CD4-positive, alpha-beta T cell treated with Interleukin-15 for 4 hours (primary cell): ENCODE measurements around the gene TRAF6.
"Not testable (repeated sequence)": the region's sequence is repeated elsewhere in the genome, so short reads cannot be mapped to it uniquely, and the experiment has no call there.

Experiments used
- DNase-seq: peaks from one replicate; pipeline ENCODE4 v3.0.0-alpha.2; 2020; ENCODE audit warnings: low spot score

Gene TRAF6, protein sequence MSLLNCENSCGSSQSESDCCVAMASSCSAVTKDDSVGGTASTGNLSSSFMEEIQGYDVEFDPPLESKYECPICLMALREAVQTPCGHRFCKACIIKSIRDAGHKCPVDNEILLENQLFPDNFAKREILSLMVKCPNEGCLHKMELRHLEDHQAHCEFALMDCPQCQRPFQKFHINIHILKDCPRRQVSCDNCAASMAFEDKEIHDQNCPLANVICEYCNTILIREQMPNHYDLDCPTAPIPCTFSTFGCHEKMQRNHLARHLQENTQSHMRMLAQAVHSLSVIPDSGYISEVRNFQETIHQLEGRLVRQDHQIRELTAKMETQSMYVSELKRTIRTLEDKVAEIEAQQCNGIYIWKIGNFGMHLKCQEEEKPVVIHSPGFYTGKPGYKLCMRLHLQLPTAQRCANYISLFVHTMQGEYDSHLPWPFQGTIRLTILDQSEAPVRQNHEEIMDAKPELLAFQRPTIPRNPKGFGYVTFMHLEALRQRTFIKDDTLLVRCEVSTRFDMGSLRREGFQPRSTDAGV

DNA sequence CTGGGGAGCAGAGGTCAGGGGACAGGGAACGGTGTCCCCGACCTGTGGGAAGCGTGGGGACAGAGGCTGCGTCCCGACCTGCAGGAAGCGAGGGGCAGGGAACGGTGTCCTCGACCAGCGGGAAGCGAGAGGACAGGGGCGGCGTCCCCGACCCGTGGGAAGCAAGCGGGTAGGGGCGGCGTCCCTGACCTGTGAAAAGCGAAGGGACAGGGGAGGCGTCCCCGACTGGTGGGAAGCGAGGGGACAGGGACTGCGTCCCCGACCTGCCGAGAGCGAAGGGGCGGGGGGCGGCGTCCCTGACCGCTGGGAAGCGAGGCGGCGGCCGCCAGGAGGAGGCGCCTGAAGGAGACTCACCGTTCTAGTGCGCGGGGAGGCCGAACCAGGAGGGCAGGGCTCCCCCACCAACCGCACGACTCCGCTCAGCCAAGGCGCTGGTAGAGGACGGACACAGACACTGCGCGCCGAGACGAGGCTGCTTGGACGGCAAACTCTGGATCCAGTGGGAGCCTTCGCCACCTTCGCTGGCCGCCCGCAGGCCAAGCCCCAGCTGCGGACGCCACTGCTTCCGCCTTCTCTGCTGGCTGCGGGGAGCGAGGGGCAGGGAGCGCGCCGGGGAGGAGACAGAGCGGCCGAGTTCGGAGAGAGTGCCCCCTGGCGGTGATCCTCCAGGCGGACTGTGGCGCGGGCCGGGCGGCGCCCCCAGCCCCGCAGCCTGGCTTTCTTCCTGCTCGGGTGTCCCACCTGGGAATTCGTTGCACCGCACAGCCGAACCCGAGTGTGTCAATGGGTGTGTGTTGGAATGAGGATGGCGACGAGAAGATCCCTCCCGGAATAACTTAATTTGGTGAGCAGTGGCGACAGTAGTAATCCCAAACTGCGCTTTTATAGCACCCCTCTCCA, at the start of gene TRAF6:
TSS of gene TRAF6 (minus strand) at position 579 of the 900 bp plus-strand sequence. CDS start 8,757 bp downstream, outside the sequence.
- DNase-seq: peak; percentile 86

DNA sequence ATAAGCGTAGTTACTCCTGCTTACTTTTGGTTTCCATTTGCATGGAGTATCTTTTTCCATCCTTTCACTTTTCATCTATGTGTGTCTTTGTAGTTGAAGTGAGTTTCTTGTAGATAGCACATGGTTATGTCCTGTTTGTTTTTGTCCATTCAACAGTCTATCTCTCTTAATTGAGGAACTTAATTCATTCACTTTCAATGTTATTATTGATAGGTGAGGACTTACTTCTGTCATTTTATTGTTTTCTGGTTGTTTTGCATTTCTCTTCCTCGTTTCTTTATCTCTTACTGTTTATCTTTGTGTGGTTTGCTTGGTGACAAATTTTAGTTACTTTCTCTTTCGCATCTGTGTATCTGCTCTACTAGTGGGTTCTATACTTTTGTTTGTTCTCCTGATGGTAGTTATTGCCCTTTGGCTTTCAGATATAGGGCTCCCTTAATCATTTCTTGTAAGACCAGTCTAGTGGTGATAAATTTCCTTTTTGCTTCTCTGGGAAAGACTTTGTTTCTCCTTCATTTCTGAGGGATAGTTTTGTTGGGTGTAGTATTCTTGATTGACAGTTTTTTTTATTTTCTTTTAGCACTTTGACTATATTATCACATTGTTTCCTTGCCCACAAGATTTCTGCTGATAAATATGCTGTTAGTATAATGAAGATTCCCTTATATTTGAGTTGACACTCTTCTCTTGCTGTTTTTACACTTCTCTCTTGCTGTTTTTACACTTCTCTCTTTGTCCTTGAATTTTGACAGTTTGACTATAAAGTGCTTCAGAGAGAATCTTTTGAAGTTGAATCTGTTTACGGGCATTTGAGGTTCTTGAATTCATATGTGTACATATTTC, 48.7 kb upstream of the TRAF6 start:
- peak; percentile 23 for DNase-seq

DNA sequence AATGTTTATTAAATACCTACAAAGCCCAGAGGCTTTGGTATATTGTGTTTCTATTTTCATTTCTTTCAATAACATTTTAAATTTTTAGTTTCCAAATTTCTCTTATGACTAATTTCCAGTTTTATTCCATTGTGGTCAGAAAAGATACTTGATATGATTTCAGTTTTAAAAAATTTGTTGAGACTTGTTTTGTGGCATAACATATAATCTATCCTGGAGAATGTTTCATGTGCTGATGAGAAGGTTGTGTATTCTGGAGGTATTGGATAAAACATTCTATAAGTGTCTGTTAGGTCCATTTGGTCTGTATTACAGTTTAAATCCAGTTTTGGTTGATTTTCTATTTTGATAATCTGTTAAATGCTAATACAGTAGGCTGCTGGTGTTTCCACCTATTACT, 47.9 kb upstream of the TRAF6 start:
- no peak for DNase-seq

DNA sequence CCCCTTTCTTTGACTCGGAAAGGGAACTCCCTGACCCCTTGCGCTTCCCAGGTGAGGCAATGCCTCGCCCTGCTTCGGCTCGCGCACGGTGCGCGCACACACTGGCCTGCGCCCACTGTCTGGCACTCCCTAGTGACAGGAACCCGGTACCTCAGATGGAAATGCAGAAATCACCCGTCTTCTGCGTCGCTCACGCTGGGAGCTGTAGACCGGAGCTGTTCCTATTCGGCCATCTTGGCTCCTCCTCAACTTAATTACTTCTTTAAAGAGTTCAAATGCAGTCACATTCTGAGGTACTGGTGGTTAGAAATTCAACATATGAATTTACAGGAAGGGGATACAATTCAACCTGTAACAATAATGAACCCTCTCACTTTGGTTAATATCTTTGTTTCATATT, 47.3 kb upstream of the TRAF6 start:
- not testable (repeated sequence) for DNase-seq

DNA sequence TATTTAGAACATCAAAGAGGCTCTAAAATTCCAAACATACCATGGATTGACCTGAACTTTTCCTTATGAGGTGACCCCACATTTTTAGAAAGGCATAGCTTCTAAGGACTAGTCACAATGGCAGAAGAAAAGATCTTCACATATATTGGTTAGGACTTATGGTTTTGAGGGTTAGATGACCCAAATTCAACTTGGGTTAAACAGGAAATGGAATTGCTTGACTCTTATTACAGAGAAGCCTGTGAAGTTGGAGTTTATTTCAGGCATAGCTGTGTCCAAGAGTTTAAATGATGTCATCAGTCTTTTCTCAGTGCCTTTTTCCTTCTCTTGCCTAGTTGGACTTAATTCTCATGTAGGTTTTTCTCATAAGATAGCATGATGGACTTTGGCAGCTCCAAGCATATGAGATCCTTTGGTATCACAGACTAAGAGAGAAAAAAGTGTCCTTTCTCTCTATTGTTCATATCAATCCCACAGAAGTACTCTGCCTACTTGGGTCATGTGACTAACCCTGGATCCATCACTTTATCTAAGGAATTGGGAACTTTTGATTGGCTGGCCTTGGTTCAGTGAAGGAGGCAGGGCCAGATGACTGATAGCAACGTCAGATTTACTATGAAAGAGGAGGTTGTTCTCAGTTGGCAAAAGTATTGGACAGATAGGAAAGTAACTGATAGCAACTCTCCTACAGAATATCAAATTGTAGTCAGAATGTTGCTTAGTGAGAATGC, 40.5 kb upstream of the TRAF6 start:
- DNase-seq: no peak

DNA sequence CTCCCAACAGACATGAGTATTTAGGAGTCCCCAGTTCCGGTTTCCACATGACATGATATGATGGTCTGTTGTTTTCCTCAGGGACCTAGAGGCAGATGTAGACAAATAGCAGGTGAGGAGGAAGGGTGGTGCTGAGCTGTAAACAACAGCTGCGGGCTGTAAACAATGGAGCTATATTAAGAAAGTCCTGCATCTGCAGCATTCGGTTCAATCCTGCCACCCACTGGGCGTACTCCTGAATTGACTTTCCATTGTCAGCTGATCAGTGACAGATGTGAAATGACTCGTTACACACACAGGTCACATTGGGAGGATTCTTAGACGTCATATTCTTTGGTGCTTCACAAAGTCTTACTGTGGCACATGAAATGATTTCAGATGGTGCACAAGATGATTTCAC, 30.9 kb upstream of the TRAF6 start:
- peak; percentile 21 for DNase-seq

DNA sequence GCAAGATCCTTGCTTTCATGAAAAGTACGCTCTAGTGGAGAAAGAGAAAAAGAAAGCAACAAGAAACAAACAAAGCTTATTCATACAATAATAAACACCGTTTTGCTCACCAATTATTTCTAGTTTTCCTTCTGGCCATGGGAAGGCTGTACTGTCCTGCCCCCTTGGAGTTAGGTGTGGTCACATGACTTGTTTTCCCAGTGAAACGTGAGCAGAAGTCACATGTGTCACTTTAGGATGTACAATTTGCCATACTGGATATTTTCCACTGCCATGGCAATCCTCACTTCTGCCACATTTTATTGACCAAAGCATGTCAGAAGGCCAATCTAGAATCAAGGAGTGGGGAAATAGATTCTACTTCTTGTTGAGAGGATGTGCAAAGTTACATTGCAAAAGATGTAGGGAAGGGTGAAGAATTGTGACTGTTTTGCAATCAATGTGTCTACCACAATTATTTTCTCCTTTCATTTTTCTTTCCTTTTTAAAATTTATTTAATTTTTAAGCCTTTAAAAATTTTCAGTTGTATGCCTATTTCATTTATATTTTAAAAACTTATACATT, 24.3 kb upstream of the TRAF6 start:
- no peak for DNase-seq

DNA sequence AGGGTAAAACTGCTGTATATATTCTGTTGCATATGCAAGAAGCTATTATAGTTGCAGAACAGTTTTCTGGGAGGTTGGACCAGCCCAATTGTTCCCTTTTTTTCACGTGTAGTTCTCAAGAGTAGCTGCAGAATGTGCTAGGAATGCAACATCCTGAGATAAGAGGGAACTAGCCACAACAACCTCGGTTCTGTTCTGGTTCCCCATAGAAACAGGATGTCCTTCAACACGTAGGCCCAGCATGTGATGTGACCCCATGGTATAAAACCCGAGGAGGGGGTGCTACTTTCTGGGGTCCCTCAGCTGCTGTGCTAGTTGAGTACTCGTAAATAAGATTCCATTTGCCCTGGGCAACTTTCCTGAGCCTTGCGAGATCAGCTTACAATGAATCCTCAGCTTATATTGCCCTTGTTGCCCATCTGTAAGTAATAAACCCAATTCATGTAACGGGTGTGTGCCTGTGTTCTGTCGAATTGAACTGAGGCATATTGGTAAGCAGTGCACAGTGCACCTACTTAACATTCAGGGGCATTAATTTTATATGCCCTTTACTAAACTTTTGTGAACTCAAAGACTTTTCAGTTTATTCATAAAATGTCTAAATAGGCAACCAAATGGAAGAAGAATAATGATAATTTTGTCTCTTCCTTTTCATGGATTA, 23.0 kb upstream of the TRAF6 start:
- no peak for DNase-seq

DNA sequence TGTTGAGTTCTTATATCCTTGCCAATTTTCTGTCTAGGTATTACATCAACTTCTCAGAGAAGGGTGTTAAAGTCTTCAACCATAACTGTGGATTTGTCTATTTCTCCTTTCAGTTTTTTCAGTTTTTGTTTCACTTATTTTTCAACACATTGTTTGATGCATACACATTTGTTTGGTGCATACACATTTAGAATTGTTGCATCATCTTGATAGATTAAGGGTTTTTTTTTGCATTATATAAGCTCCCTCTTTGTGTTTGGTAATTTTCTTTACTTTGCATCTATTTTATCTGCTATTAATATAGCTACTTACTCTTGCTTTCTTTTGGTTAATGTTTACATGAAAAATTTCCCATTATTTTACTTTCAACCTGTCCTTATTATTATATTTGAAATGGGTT, 20.8 kb upstream of the TRAF6 start:
- no peak for DNase-seq

DNA sequence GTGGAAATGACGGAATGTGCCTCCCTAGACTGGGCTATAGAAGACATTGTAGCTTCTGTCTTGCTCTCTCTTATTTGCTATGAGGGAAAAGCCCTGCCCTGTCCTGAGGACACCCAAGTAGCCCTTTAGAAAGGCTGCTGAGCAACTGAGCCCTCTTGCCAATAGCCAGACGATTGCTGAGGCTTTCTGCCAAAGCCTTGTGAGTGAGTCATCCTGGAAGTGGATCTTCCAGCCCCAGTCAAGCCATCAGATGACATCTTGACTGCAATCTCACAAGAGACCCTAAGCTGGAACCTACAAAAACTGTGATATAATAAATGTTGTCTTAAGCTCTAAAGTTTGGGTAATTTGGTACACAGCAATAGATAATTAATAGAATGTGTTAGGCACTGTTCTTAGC, 3.9 kb upstream of the TRAF6 start:
- no peak for DNase-seq

DNA sequence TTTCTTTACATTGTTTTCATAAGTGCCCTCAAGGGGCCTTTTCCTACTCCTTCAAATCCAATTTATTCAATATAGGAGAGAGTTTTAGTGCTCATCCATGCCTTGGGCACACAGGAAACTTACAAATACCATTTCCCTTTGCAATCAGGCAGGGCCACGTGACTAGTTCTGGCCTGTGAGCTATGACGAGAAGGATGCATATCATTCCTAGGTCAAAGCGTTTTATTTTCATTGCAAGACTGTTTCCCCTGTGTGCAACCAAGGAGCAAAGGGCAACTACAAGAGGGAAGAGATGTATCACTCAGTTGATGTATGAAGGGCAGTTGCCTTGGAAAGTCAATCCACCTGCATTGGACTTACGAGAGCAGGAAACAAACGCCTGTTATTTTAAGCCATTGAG, 1.9 kb upstream of the TRAF6 start:
- DNase-seq: no peak

DNA sequence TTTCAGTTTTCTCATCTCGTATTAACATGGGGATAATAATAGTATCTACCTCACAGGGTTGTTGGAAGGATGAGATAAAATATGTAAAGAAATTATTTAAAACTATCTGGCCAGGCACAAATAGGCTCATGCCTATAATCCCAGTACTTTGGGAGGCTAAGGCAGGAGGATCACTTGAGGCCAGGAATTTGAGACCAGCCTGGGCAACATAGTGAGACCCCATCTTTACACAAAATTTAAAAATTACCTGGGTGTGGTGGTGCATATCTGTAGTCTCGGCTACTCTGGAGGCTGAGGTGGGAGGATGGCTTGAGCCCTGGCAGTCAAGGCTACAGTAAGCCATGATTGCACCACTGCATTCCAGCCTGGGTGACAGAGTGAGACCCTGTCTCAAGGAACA, 990 bp upstream of the TRAF6 start:
- not testable (repeated sequence) for DNase-seq

DNA sequence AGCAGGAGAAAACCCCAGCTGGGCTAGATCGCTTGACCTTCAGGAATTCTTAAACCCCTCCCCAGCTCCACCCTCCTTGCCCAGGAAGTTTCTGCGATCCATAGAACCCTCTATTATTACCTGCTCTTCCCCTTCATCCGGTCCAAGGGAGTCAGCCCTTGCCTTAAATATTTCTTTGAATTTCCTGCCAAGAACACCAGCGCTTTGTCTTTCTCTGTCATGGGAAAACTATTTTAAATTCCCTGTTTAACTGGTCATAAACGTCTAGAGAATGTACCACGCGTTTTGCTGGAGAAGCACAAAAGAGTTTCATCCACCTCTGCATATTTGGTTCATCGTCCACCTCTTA, 496 bp upstream of the TRAF6 start:
- no peak for DNase-seq

DNA sequence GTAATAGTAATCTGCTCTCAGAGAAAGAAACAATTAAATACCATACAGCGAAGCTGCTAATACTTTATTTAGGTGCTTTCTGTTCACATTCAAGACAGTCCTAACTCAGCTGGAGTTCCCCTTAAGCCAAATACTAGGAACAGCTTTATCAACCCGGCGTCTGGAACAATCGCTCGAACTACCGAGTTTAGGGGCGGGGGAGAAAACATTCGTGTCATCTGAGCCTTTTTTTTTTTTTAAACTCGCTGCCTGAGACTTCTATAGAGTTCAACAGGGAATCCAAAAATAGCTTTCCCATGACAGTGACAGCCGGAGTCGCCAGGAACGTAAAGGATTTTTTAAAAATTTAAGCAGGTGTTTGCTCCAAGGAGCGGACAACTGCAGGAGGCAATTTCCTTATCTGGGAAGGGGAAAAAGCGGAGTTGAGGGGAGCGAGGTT, 852 bp downstream of the TRAF6 start:
- peak; percentile 76 for DNase-seq

DNA sequence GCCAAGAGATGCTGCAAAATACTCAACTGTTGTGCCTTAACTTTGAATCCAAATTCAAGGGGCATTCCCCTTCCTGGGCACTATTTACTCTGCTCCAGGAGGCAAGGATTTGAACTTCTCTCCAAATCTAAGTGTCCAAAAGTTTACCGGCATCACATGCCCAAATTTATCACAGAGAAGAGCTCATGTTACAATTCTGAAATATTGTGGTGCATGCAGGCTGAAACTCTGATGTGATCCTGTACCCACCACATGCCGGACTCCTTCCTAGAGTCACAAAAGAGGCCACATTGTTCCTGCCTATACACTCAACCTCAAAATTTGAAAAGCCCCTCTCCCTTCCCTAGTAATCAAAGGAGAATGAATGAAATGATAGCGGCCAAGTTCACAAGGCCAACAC, 1.3 kb downstream of the TRAF6 start:
- no peak for DNase-seq

DNA sequence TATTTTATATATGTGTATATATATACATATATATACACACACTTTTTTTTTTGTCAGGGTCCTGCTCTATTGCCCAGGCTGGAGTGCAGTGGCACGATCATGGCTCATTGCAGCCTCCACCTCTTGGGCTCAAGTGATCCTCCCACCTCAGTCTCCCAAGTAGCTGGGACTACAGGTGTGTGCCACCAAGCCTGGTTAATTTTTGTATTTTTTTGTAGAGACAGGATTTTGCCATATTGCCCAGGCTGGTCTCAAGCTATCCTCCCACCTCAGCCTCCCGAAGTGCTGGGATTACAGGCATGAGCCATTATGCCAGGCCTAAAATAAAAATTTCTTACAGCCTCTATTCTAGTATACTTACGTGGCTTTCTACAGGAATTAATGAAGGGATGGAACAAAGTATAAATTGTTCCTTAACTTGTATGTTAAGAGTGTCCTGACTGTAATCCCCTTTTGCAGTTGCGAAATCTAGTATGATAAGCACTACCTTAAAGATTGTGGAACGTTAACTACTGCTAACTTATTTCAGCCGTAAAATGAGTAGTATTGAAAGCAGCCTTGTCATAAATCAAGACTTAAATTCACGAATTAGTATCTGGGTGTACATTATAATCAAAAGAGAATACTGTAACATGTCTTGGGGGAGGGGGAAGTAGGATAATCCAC, 2.1 kb downstream of the TRAF6 start:
- DNase-seq: no peak

DNA sequence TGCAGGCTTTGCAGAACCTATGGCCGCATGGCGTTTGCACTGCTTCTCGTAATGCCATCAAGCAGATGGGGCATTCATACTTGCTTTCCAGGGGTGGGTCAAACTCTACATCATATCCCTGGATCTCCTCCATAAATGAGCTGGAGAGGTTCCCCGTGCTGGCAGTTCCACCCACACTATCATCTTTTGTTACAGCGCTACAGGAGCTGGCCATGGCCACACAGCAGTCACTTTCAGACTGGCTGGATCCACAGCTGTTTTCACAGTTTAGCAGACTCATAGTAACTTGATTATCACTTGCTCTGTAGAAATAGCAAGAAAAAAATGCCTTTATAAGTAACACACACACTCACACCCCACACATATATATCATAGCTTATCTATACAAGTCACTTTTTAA, 8.8 kb downstream of the TRAF6 start:
- no peak for DNase-seq

DNA sequence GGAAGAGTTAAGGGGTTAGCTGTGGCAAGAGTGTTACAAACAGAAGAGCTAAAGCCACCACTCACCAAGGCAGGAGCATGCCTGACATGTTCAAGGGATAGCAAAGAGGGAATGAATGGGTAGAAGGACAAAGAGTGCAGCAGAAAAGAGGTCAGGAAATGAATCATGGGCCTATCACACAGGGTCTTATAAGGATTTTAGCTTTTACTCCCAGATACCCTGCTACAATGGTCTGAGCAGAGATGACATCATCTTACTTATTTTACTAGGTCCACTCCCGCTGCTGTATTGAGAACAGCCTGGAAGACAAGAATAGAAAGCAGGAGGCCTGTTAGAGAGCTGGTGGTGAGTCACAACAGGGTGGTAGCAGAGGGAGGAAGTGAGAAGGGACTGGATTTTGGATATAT, 9.8 kb downstream of the TRAF6 start:
- no peak for DNase-seq

DNA sequence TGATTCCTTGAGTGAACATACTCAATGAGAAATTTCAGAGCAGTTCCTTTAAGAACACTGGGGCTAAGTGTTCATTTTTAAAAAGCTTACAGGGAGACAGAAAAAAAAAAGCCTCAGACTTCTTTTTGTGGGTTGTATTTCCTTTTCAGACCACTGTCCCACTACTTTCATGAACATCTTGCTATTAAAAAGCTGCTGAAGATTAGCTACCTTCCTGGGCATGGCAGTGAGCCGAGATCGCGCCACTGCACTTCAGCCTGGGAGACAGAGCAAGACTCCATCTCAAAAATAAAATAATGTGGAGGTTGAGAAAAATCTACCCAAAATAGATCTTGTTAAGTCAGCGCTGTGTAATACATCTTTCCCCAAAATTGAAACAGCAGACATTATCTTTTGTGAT, 10.8 kb downstream of the TRAF6 start:
- DNase-seq: no peak

DNA sequence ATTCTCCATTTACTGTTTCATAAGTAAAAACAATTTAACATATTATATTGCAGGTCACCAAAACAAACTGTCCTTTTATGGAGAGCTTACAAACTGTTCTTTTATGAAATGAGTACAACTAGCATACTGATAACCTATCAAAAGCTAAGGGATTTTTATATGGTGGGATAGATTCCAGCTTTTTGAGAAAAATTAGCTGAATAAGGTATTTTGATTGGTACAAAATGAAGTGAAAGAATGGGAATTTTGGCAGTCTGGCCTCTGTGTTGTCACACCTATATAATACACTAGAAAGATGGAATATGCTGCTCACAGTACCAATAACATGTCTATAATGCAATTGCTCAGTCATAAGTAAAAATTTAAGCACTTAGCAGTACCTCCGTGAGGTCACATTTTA, 11.4 kb downstream of the TRAF6 start:
- no peak for DNase-seq
